HG02678 (cell line): ENCODE measurements around the gene ARRDC4.

Experiments used
- ATAC-seq: cut with Tn5 transposase; IDR thresholded peaks from one replicate; pipeline ENCODE4 v1.9.1; 2021; ENCODE audit warnings: mild to moderate bottlenecking, moderate library complexity; ENCODE audit not compliant: unreplicated experiment

The ARRDC4 gene

DNA sequence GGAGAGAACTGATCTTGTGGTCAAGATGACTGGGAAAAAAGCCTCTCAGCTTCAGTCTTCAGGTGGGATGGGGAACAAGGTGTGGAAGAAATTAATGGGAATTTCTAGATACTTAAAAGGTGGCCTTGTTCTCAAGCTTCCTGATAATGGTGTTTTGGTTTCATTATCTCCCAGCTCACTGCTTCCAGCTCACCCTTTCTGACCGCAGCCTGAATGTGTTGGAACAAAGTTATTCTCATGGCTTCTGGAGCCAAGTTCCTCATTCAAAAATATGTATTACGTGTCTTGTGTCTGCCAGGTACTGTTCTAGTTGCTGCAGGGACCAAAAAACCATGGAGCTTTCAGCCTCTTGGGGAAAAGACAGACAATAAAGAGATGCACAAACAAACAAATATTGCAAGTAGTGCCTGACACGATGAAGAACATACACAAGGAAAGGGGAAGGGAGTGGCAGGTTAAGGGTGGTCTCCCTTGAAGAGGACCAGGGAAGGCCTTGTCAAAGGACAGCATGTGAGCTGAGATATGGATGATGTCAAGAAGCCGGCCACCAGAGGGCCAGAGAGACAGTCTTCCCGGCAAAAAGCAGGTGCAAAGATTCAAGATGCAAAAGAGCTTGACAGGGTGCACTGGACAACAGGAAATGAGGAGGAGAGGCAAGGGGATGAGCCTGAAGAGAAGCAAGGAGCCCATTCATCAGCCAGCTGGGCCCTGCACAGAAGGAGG is 35.5 kb downstream of the ARRDC4 start:
- peak; percentile 51 for ATAC-seq

DNA sequence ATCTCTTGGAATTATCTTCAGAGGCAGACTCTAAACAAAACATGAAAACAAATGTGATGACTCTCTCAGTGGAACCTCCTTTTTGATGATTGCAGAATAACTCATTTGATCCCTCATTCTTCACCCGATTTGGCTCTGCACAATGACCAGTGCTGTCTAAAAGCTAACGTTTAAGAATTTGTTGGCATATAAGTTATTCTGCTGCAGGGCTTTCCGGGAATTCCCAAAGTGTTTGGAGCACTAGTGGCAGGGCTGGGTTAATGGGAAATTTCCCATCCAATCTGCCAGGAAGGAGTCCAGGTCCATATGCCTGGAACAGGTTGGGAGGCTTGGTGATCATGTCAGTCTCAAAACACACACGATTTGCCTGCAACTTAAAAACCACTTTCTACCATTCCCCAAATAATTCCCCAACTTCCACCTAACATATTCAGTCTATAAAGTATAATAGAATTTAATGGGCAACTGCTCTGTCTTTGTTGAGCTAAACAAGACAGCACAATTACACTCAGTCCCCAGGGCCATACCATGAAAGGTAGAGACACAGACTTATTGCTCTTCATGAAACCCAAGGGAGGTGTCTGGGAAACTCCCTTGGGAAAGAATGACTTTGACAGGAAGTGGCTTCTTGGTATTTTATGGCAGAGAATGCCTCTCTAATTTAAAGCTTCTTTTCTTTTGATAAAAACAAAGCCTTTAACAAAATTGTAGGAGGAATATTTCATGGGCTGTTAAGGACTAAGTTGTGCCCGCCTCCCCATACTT is 38.0 kb downstream of the ARRDC4 start:
- ATAC-seq = no peak

- no peak for ATAC-seq
These were observed 40.0 kb downstream of the ARRDC4 start for GRCh38 chr15:98000249-98001203.

DNA sequence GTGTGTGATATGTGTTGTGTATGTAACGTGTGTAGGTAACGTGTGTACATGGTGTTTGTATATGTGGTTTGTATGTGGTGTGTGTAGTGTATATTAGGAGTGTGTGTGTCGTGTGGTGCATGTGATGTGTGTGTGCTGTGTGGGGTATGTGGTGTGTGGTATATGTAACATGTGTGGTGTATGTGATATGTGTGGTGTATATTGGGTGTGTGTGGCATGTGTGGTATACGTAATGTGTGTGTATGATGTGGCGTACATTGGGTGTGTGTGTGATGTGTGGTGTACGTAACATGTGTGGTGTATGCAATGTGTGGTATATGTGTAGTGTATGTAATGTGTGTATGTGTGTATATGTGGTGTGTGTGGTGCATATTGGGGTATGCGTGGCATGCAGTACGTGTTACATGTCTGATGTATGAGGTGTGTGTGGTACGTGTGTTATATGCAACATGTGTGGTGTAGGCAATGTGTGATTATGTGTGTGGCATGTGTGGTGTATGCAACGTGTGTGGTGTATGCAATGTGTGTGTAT is 41.2 kb downstream of the ARRDC4 start:
- no peak for ATAC-seq

GRCh38 chr15:98002419-98002818 is 41.9 kb downstream of the ARRDC4 start:
- no peak for ATAC-seq

DNA sequence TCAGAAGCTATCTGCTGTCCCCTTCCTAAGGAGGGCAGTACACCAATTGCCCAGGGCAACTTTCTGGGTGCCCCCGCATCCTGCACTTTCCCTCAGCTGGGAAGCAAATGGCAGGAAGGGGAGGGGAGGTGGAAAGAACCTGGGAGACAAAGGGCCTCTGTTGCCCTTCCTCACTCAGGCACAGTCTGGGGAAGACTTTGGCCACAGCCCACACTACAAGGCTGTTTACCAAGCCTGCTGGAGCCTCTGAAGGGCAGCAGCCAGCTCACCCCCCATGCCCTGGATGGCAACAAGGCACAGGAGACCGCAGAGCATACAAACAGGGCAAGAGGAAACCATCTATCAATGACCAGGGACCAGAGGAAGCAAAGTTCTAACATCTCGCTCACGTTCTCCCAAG is 42.4 kb downstream of the ARRDC4 start:
- ATAC-seq = no peak

DNA sequence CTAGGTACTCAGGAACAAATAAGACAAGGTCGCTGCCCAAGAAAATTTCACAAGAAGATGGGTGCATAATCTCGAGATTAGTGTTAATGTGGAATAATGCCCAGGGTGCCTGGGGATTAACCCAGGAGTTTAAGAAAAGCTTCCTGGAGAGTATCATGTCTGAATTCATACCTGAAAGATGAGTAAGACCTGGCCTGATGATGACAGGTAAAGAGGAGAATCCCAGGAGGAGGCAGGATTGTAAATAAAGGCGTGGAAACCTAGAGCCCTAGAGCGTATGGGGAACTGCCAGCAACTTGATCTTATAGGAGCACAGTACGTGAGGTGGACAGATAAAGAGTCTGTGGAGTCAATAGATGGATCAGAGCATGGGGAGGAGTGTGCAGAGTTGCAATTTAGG is 43.0 kb downstream of the ARRDC4 start:
- ATAC-seq = no peak

DNA sequence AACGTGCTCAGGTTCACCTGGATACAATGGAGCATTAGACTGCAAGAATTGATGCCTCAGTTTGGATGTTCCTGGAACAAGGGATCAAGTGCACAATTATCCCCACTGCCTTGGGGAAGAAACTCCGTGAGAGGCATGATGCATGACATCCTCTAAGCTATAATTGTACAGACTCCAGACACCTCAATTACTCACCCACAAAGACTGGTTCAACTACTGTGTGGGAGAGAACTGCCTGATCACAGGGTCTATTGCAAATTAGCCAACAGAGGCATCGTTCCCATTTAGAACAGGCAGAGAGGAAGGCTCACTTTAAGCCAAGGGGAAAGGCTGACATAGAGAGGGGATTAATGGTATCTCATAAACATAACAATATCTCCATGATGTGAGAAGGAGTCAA is 43.5 kb downstream of the ARRDC4 start:
- ATAC-seq = no peak

DNA sequence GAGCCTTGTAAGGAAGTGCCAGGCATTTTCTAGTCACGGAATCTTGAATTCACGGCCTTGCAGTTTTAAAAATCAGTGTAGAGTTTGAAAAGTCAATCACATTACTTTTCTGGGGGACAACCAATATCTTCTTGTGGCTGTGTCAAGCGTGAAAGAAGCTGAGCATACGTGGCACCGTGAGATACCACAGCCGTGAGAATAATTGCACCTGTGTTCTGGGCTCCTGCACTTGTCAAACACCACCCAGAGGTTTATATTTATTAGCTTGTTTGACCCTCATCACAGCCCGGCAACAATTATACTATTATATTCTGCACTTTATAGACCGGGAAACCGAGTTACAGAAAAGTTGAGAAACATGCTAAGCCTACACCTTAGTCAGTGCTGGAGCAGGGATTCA is 45.2 kb downstream of the ARRDC4 start:
- no peak for ATAC-seq

DNA sequence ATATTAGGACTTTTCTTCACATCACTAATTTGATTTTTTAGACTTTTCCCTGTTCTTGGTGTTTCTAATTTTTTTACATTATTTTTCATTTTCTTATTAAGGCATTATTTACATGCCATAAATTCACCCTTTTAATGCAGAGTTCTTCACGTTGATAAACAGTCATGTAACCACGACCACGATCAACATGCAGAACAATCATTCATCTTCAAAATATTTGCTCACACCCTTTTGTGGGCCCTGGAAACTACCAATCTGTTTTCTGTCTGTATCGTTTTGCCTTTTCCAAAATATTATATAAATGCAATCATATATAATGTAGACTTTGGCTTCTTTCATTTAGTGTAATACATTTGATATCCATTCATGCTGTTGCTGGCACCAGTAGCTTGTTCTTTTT is 48.7 kb downstream of the ARRDC4 start:
- no peak for ATAC-seq

- ATAC-seq = no peak
These were observed 49.5 kb downstream of the ARRDC4 start for GRCh38 chr15:98009971-98010370.

DNA sequence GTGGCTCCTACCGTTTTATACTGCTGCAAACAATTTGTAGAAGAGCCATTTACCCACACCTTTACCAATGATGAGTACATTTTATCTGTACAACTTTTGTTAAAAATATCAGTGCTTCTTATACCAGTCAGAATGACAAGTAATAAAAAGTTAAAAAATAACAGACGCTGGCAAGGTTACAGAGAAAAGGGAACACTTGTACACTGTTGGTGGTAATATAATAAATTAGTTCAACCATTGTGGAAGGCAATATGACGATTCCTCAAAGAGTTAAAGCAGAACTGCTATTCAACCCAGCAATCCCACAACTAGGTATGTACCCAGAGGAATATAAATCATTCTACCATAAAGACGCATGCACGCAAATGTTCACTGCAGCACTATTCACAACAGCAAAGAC is 51.9 kb downstream of the ARRDC4 start:
- no peak for ATAC-seq

GRCh38 chr15:98013631-98014030 is 53.1 kb downstream of the ARRDC4 start:
- ATAC-seq = no peak

DNA sequence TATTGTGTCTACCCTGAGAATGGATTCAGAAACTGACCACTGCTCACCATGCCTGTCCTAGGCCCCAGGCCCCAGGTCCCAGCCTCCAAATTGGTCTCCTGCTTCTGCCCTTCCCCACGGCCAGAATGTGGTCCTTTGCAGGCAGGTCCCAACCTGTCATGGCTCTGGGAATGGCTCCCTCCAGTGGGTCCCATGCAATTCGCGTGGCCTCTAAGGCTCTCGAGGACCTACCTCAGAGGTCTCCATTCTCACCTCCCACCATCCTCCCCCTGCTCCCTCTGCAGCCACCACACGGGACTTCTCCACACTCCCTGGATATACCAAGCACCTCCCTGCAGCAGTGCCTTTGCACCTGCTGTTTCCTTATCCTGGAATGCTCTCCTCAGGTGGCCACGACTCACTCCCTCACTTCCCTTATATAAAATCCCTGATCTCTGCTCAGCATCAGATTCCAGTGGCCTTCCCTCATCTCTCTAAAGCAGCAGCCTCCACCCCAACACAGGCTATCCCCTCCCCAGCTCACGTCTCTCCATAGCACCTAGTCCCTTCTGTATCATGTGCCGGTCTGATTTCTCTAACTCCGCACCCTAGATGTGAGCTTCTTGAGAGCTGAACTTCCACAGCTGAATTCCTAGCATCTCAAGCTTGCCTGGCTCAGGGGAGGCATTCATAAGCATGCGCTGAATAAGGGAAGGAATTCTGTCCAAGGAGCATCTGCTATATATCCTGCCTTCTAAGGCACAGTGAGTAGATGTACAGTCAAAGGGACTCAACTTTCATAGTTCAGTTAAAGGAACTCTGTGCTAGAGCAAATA is 56.9 kb downstream of the ARRDC4 start:
- no peak for ATAC-seq

GRCh38 chr15:98018761-98019351 is 58.4 kb downstream of the ARRDC4 start:
- ATAC-seq = no peak
